Liver (tissue), 9 donors: ENCODE data around the gene AP1S3. TPM values are rescaled to one million over a fixed set of nuclear protein-coding genes. Genes with fewer than 3 reads are reported as not detected.

ENCODE experiments used
- DNase-seq: peaks from one replicate; pipeline ENCODE4 v3.0.0-alpha.2; 2017; ENCODE audit warnings: low spot score
- H3K27ac ChIP-seq, 2 donors: one replicate each; pipeline ENCODE4 v1.7.0; 2013; ENCODE audit warnings: inconsistent platforms in 2 of 2, low read length in 2 of 2, control low read depth in 1 of 2, low read depth in 1 of 2, mild to moderate bottlenecking in 1 of 2
- H3K27me3 ChIP-seq, 4 donors: one replicate each; pipeline versions ENCODE4 v1.6.1 to v1.7.0; 2013; ENCODE audit warnings: low read length in 3 of 4, inconsistent platforms in 1 of 4, mild to moderate bottlenecking in 1 of 4, moderate library complexity in 1 of 4; ENCODE audit not compliant: control insufficient read depth in 4 of 4, insufficient read depth in 4 of 4
- H3K36me3 ChIP-seq, 4 donors: one replicate each; pipeline versions ENCODE4 v1.6.1 to v1.7.0; 2013; ENCODE audit warnings: low read length in 3 of 4, mild to moderate bottlenecking in 3 of 4, low read depth in 1 of 4, moderate library complexity in 1 of 4; ENCODE audit not compliant: control insufficient read depth in 4 of 4, insufficient read depth in 3 of 4
- H3K4me1 ChIP-seq, 4 donors: one replicate each; pipeline versions ENCODE4 v1.6.1 to v1.7.0; 2013; ENCODE audit warnings: low read length in 3 of 4, mild to moderate bottlenecking in 3 of 4, moderate library complexity in 1 of 4; ENCODE audit not compliant: control insufficient read depth in 4 of 4, insufficient read depth in 4 of 4
- H3K4me3 ChIP-seq, 3 donors: one replicate each; pipeline versions ENCODE4 v1.6.1 to v1.7.0; 2013; ENCODE audit warnings: low read length in 3 of 3, control low read depth in 1 of 3, low read depth in 1 of 3, mild to moderate bottlenecking in 1 of 3
- H3K9ac ChIP-seq, 2 donors: one replicate each; pipeline ENCODE4 v1.7.0; 2013; ENCODE audit warnings: low read length in 2 of 2, mild to moderate bottlenecking in 2 of 2, moderate library complexity in 2 of 2, control low read depth in 1 of 2, low read depth in 1 of 2
- H3K9me3 ChIP-seq, 4 donors: one replicate each; pipeline versions ENCODE4 v1.6.1 to v1.7.0; 2013; ENCODE audit warnings: low read length in 3 of 4; ENCODE audit not compliant: control insufficient read depth in 4 of 4
- ATF3 ChIP-seq: IDR thresholded peaks from 2 replicates; pipeline ENCODE4 v1.6.1; 2016; ENCODE audit warnings: antibody characterized with exemption
- CTCF ChIP-seq: fragments of 150-350 bp; IDR thresholded peaks from 2 replicates; pipeline ENCODE4 v1.5.1; 2017; ENCODE audit warnings: improper control_type of control experiment, low read depth, low read length; ENCODE audit not compliant: missing input control
- EGR1 ChIP-seq, 2 donors: IDR thresholded peaks; 2 replicates each; pipeline ENCODE4 v1.6.1; 2016 to 2018; ENCODE audit warnings: antibody characterized with exemption in 2 of 2, low read depth in 2 of 2
- FOXA1 ChIP-seq: IDR thresholded peaks from 2 replicates; pipeline ENCODE4 v1.6.1; 2016; ENCODE audit warnings: antibody characterized with exemption
- GABPA ChIP-seq, 2 donors: IDR thresholded peaks in 1 of 2; conservative IDR thresholded peaks in 1 of 2; 2 replicates each; pipeline ENCODE4 v1.6.1; 2016; ENCODE audit warnings: antibody characterized with exemption in 2 of 2, mild to moderate bottlenecking in 1 of 2, moderate library complexity in 1 of 2
- HNF4G ChIP-seq: IDR thresholded peaks from 2 replicates; pipeline ENCODE4 v1.6.1; 2016; ENCODE audit warnings: antibody characterized with exemption
- JUND ChIP-seq, 2 donors: IDR thresholded peaks; 2 replicates each; pipeline ENCODE4 v1.6.1; 2016; ENCODE audit warnings: antibody characterized with exemption in 2 of 2
- MAX ChIP-seq: IDR thresholded peaks from 2 replicates; pipeline ENCODE4 v1.6.1; 2016; ENCODE audit warnings: antibody characterized with exemption
- NR2F2 ChIP-seq: IDR thresholded peaks from 2 replicates; pipeline ENCODE4 v1.6.1; 2016; ENCODE audit warnings: antibody characterized with exemption
- RAD21 ChIP-seq, 2 donors: IDR thresholded peaks; 2 replicates each; pipeline ENCODE4 v1.6.1; 2016; ENCODE audit warnings: antibody characterized with exemption in 2 of 2, mild to moderate bottlenecking in 2 of 2
- REST ChIP-seq: IDR thresholded peaks from 2 replicates; pipeline ENCODE4 v1.6.1; 2016; ENCODE audit warnings: antibody characterized with exemption, mild to moderate bottlenecking
- RXRA ChIP-seq, 2 donors: IDR thresholded peaks; 2 replicates each; pipeline ENCODE4 v1.6.1; 2017 to 2018; ENCODE audit warnings: antibody characterized with exemption in 2 of 2, mild to moderate bottlenecking in 1 of 2
- YY1 ChIP-seq: IDR thresholded peaks from 2 replicates; pipeline ENCODE4 v1.6.1; 2016; ENCODE audit warnings: antibody characterized with exemption, mild to moderate bottlenecking
- ZBTB33 ChIP-seq: IDR thresholded peaks from 2 replicates; pipeline ENCODE4 v1.6.1; 2016; ENCODE audit warnings: antibody characterized with exemption
- WGBS: extraction: QIAGEN DNeasy Blood & Tissue Kit; methylation state at CpG from one replicate; pipeline ENCODE4 v1.1.7; 2013; 5-methylcytosine and 5-hydroxymethylcytosine counted together
- polyA plus RNA-seq, 2 donors: library from polyadenylated mRNA; stranded (reverse) in 1 of 2; unstranded in 1 of 2; fragments of 200-250 nt in 1 of 2; fragments of >200 nt in 1 of 2; fragmentation: Nextera tagmentation in 1 of 2; extraction: Ambion mirVana in 1 of 2; gene quantifications; one replicate each; pipeline versions ENCODE4 v1.2.1 to v1.2.3, GENCODE V29; 2013 to 2015
- total RNA-seq, 2 donors: library from RNA; depleted of rRNA; stranded (reverse); fragments of >200 nt; gene quantifications; one replicate each; pipeline ENCODE4 v1.2.3, GENCODE V29; 2014
- donor health status: healthy.
- donor health status: healthy.
- donor health status: healthy.
- donor health status: healthy.
- donor health status: healthy.

AP1S3 gene
- total and polyA plus RNA-seq, 4 donors: 1.1 to 3.8 (median 2.4) TPM

GRCh38 chr2:223729781-223730180, 107.6 kb downstream of the AP1S3 start (continued):
- TF ChIP-seq REST: no peak

GRCh38 chr2:223727562-223727961, 109.8 kb downstream of the AP1S3 start:
- Histone ChIP-seq H3K9ac (no peak overlapping the region), H3K36me3 (no peaks in the 10 kb centered on the region), H3K4me3 (no peak overlapping the region), H3K4me1 (no peaks in the 10 kb centered on the region), H3K27me3 (no peaks in the 10 kb centered on the region), H3K27ac (no peak overlapping the region), H3K9me3 (no peaks in the 10 kb centered on the region)
- 59% methylated on average over 7 of the region's 7 CpGs for WGBS
- no peak for DNase-seq
- TF ChIP-seq JUND (IDR thresholded peaks at IDR 0.05) (no peak), RXRA (IDR thresholded peaks at IDR 0.05) (no peak), GABPA (IDR thresholded peaks at IDR 0.05 in 1 of 2, conservative IDR thresholded peaks at IDR 0.05 in 1 of 2) (no peak), REST (no peak), ZBTB33 (no peak), EGR1 (IDR thresholded peaks at IDR 0.05; ENCODE audit: low read depth in 2 of 2) (no peak), MAX (no peak), HNF4G (no peak), NR2F2 (peak; percentile 13), FOXA1 (no peak), YY1 (no peak), ATF3 (no peak), CTCF (peak; percentile 44), RAD21 (IDR thresholded peaks at IDR 0.05) (peak; percentile 70 to 73)
